IMR-90 (cell line): ENCODE data around the gene JPH4. TPM values are rescaled to one million over a fixed set of nuclear protein-coding genes. Genes with fewer than 3 reads are reported as not detected.

Experiments
- ATAC-seq: fragments of 200-7000 bp; cut with Tn5 transposase; 2 replicates; pipeline ENCODE4 v1.9.1; 2020; ENCODE audit warnings: low read depth, mild to moderate bottlenecking, moderate library complexity
- BruUV-seq: library from RNA; stranded (reverse); fragments of 400-500 nt; replicated peaks from 2 replicates; lab custom pipeline; 2021; lab: Mats Ljungman, UMichigan
- CTCF ChIA-PET: fragments of 300-600 bp; formaldehyde crosslinking; extraction: SDS; loops from one replicate; lab custom pipeline; 2021; ENCODE audit warnings: antibody characterized with exemption; lab: Yijun Ruan, JAX
- POLR2A ChIA-PET: fragments of 300-600 bp; sonication (Branson Sonifier 250); formaldehyde crosslinking; loops from one replicate; lab custom pipeline; 2022; ENCODE audit warnings: antibody characterized with exemption; ENCODE audit not compliant: unreplicated experiment; lab: Charles Lee
- DNase-seq: peaks from one replicate; pipeline ENCODE4 v3.0.0; 2013
- H2AFZ ChIP-seq: replicated peaks from 2 replicates; pipeline ENCODE3; 2013; ENCODE audit warnings: low read length, mild to moderate bottlenecking; ENCODE audit not compliant: poor library complexity
- H2AK5ac ChIP-seq: 2 replicates; pipeline ENCODE4 v1.6.1; 2013; ENCODE audit warnings: low read depth, low read length, inconsistent platforms
- H2AK9ac ChIP-seq: replicated peaks from 2 replicates; pipeline ENCODE3; 2013; ENCODE audit warnings: mild to moderate bottlenecking, low read depth, low read length, moderate library complexity; ENCODE audit not compliant: poor library complexity
- H2BK120ac ChIP-seq: 2 replicates; pipeline ENCODE4 v1.6.1; 2013; ENCODE audit warnings: low read depth, low read length, inconsistent platforms
- H2BK15ac ChIP-seq: 3 replicates; pipeline ENCODE4 v1.6.1; 2013; ENCODE audit warnings: low read depth, low read length, inconsistent platforms
- H2BK20ac ChIP-seq: 2 replicates; pipeline ENCODE4 v1.6.1; 2013; ENCODE audit warnings: low read depth, mild to moderate bottlenecking, inconsistent platforms, low read length, moderate library complexity
- H2BK5ac ChIP-seq: 2 replicates; pipeline ENCODE4 v1.6.1; 2013; ENCODE audit warnings: mild to moderate bottlenecking, low read depth, low read length, inconsistent platforms; ENCODE audit not compliant: poor library complexity, severe bottlenecking
- H3K14ac ChIP-seq: replicated peaks from 2 replicates; pipeline ENCODE4 v1.6.1; 2013; ENCODE audit warnings: low read depth, low read length, inconsistent platforms
- H3K18ac ChIP-seq: 2 replicates; pipeline ENCODE4 v1.6.1; 2013; ENCODE audit warnings: low read depth, low read length, control low read depth
- H3K23ac ChIP-seq: 2 replicates; pipeline ENCODE4 v1.6.1; 2013; ENCODE audit warnings: low read depth, low read length, inconsistent platforms
- H3K27ac ChIP-seq: 2 replicates; pipeline ENCODE4 v1.5.1; 2013; ENCODE audit warnings: mild to moderate bottlenecking, control low read depth, low read length; ENCODE audit not compliant: insufficient read depth
- H3K27me3 ChIP-seq: 2 replicates; pipeline ENCODE4 v1.6.1; 2013; ENCODE audit warnings: low read length; ENCODE audit not compliant: control insufficient read depth, insufficient read depth
- H3K36me3 ChIP-seq: 2 replicates; pipeline ENCODE4 v1.6.1; 2013; ENCODE audit warnings: low read length, mixed read lengths; ENCODE audit not compliant: control insufficient read depth, insufficient read depth
- H3K4ac ChIP-seq: 2 replicates; pipeline ENCODE4 v1.6.1; 2013; ENCODE audit warnings: low read depth, low read length, inconsistent platforms
- H3K4me1 ChIP-seq: 2 replicates; pipeline ENCODE4 v1.6.1; 2013; ENCODE audit warnings: low read length, mixed read lengths; ENCODE audit not compliant: control insufficient read depth, insufficient read depth
- H3K4me2 ChIP-seq: 2 replicates; pipeline ENCODE4 v1.6.1; 2013; ENCODE audit warnings: low read depth, mild to moderate bottlenecking, control low read depth, low read length, moderate library complexity
- H3K4me3 ChIP-seq: 2 replicates; pipeline ENCODE4 v1.5.1; 2013; ENCODE audit warnings: low read depth, mild to moderate bottlenecking, control low read depth, low read length, moderate library complexity; ENCODE audit not compliant: insufficient read depth
- H3K56ac ChIP-seq: 2 replicates; pipeline ENCODE4 v1.6.1; 2013; ENCODE audit warnings: low read length, inconsistent platforms; ENCODE audit not compliant: insufficient read depth; ENCODE audit errors: extremely low read depth
- H3K79me1 ChIP-seq, 2 experiments: 2 replicates each; pipeline ENCODE4 v1.6.1; 2013; ENCODE audit warnings: low read length in 2 of 2, inconsistent platforms in 1 of 2, low read depth in 1 of 2
- H3K9ac ChIP-seq: 2 replicates; pipeline ENCODE4 v1.6.1; 2013; ENCODE audit warnings: low read depth, low read length, control low read depth
- H3K9me1 ChIP-seq: 2 replicates; pipeline ENCODE4 v1.6.1; 2013; ENCODE audit warnings: low read length, inconsistent platforms; ENCODE audit not compliant: insufficient read depth
- H3K9me3 ChIP-seq: 2 replicates; pipeline ENCODE4 v1.6.1; 2013; ENCODE audit warnings: low read length; ENCODE audit not compliant: control insufficient read depth, insufficient read depth
- H4K20me1 ChIP-seq: 2 replicates; pipeline ENCODE4 v1.6.1; 2013; ENCODE audit warnings: low read length, inconsistent platforms; ENCODE audit not compliant: insufficient read depth
- H4K5ac ChIP-seq: 2 replicates; pipeline ENCODE4 v1.6.1; 2013; ENCODE audit warnings: mild to moderate bottlenecking, low read depth, low read length, control low read depth
- H4K8ac ChIP-seq, 2 experiments: 2 replicates each; pipeline ENCODE4 v1.6.1; 2013; ENCODE audit warnings: low read depth in 2 of 2, low read length in 2 of 2, control low read depth in 1 of 2, inconsistent platforms in 1 of 2
- H4K91ac ChIP-seq: 2 replicates; pipeline ENCODE4 v1.6.1; 2013; ENCODE audit warnings: low read depth, low read length, inconsistent platforms; ENCODE audit not compliant: insufficient read depth
- BHLHE40 ChIP-seq: fragments of 150-350 bp; IDR thresholded peaks from 2 replicates; pipeline ENCODE4 v1.6.1; 2016; ENCODE audit warnings: mild to moderate bottlenecking, low read depth, low read length
- CEBPB ChIP-seq: IDR thresholded peaks from 2 replicates; pipeline ENCODE4 v1.6.1; 2012; ENCODE audit warnings: low read depth, low read length, improper control_type of control experiment
- CHD1 ChIP-seq: IDR thresholded peaks from 2 replicates; pipeline ENCODE4 v1.6.1; 2012; ENCODE audit warnings: low read depth, low read length, improper control_type of control experiment
- CTCF ChIP-seq: conservative IDR thresholded peaks from 2 replicates; pipeline ENCODE4 v1.5.1; 2012; ENCODE audit warnings: mild to moderate bottlenecking, low read depth, low read length, improper control_type of control experiment
- ELK1 ChIP-seq: fragments of 150-350 bp; IDR thresholded peaks from 2 replicates; pipeline ENCODE4 v1.6.1; 2016; ENCODE audit warnings: low read depth, mild to moderate bottlenecking, low read length, moderate library complexity, borderline replicate concordance
- FOS ChIP-seq: fragments of 150-350 bp; IDR thresholded peaks from 2 replicates; pipeline ENCODE4 v1.6.1; 2016; ENCODE audit warnings: low read depth, low read length
- MAFK ChIP-seq: IDR thresholded peaks from 2 replicates; pipeline ENCODE4 v1.6.1; 2012; ENCODE audit warnings: low read depth, low read length, improper control_type of control experiment
- MAZ ChIP-seq: IDR thresholded peaks from 2 replicates; pipeline ENCODE4 v1.6.1; 2012; ENCODE audit warnings: low read depth, mild to moderate bottlenecking, low read length, improper control_type of control experiment, moderate library complexity, borderline replicate concordance
- MXI1 ChIP-seq: IDR thresholded peaks from 2 replicates; pipeline ENCODE4 v1.6.1; 2012; ENCODE audit warnings: low read depth, mild to moderate bottlenecking, low read length, moderate library complexity, borderline replicate concordance
- NFE2L2 ChIP-seq: fragments of 150-350 bp; IDR thresholded peaks from 2 replicates; pipeline ENCODE4 v1.6.1; 2016; ENCODE audit warnings: low read depth, mild to moderate bottlenecking, low read length
- POLR2A ChIP-seq: IDR thresholded peaks from 2 replicates; pipeline ENCODE4 v1.6.1; 2012; ENCODE audit warnings: mild to moderate bottlenecking, low read depth, low read length
- RAD21 ChIP-seq: IDR thresholded peaks from 2 replicates; pipeline ENCODE4 v1.6.1; 2012; ENCODE audit warnings: low read length, improper control_type of control experiment
- RCOR1 ChIP-seq: IDR thresholded peaks from 2 replicates; pipeline ENCODE4 v1.6.1; 2012; ENCODE audit warnings: mild to moderate bottlenecking, low read length, improper control_type of control experiment; ENCODE audit not compliant: insufficient replicate concordance
- RFX5 ChIP-seq: IDR thresholded peaks from 2 replicates; pipeline ENCODE4 v1.8.0; 2012; ENCODE audit warnings: low read depth, mild to moderate bottlenecking, low read length, moderate library complexity
- SMC3 ChIP-seq: fragments of 150-350 bp; IDR thresholded peaks from 2 replicates; pipeline ENCODE4 v1.6.1; 2016; ENCODE audit warnings: low read depth, mild to moderate bottlenecking, antibody characterized with exemption, low read length, moderate library complexity
- USF2 ChIP-seq: fragments of 150-350 bp; IDR thresholded peaks from 2 replicates; pipeline ENCODE4 v1.6.1; 2017; ENCODE audit warnings: mild to moderate bottlenecking, antibody characterized with exemption, low read length, low read depth
- WGBS, 2 experiments: methylation state at CpG; one replicate each; pipeline versions ENCODE4 v1.1.5 to v1.1.7; 2013; ENCODE audit warnings: missing lambda C conversion rate in 2 of 2; ENCODE audit not compliant: insufficient read length in 1 of 2; ENCODE audit errors: extremely low coverage in 2 of 2; 5-methylcytosine and 5-hydroxymethylcytosine counted together
- dilution Hi-C: fragments of 300-500 bp; cut with HindIII; formaldehyde crosslinking; loops from one replicate; pipeline ENCODE4 v1.14.3; 2018; ENCODE audit warnings: low sequenced_read_pairs; ENCODE audit not compliant: unreplicated experiment
- in situ Hi-C: fragments of 300-500 bp; cut with MboI; formaldehyde crosslinking; loops from 3 replicates; pipeline ENCODE4 v1.14.3; 2019; ENCODE audit warnings: low sequenced_read_pairs, inconsistent platforms, mixed read lengths
- intact Hi-C: fragments of 100-400 bp; cut with micrococcal nuclease; formaldehyde crosslinking; loops from 2 replicates; pipeline ENCODE4 v1.10.0; 2022
- polyA plus RNA-seq, 3 experiments: library from polyadenylated mRNA; depleted of rRNA; stranded (reverse); fragments of >200 nt; gene quantifications; 2 replicates each; pipeline ENCODE4 v1.2.3, GENCODE V29; 2012; ENCODE audit warnings: low replicate concordance in 1 of 3
- total RNA-seq: library from RNA; depleted of rRNA; stranded (reverse); fragments of >200 nt; gene quantifications from 2 replicates; pipeline ENCODE4 v1.2.3, GENCODE V29; 2012

JPH4 gene
- total and polyA plus RNA-seq, 2 of the 4 experiments (the other 2 are of a cell fraction) = not detected

GRCh38 chr14:23610090-23610814 lies 31.7 kb upstream of the JPH4 start:
- no peak overlapping the region for H2BK120ac ChIP-seq
- no peak overlapping the region for H3K4me2 ChIP-seq
- no TSS peak for BruUV-seq
- no CpG with 5 or more reads among the region's 2 CpGs for WGBS, 2 experiments
- H2AK9ac ChIP-seq = no peak overlapping the region
- H4K5ac ChIP-seq = no peak overlapping the region
- H3K23ac ChIP-seq = no peak overlapping the region
- H3K4me1 ChIP-seq = no peaks in the 10 kb centered on the region
- POLR2A ChIA-PET = no interaction called here
- no peak overlapping the region for H3K27ac ChIP-seq
- no peak for ATAC-seq
- no peak for DNase-seq
- no peak overlapping the region for H3K18ac ChIP-seq
- H4K8ac ChIP-seq = no peak overlapping the region
- no peak overlapping the region for H3K56ac ChIP-seq
- no peaks in the 10 kb centered on the region for H3K9me3 ChIP-seq
- in situ Hi-C loops (no loop called here), intact Hi-C loops (no loop called here), dilution Hi-C loops (no loop called here)
- H3K9me1 ChIP-seq = no peaks in the 10 kb centered on the region
- no peak overlapping the region for H3K4ac ChIP-seq
- CTCF ChIA-PET = no interaction called here
- H3K27me3 ChIP-seq = peaks cover 5% of the 10 kb centered on the region
- H2BK15ac ChIP-seq = no peak overlapping the region
- no peak overlapping the region for H2AK5ac ChIP-seq
- TF ChIP-seq USF2 (no peak), ELK1 (no peak), MAZ (no peak), RCOR1 (no peak), RAD21 (no peak), POLR2A (no peak), NFE2L2 (no peak), SMC3 (no peak), MXI1 (no peak), MAFK (no peak), RFX5 (no peak), CTCF (no peak), CEBPB (no peak), FOS (no peak), BHLHE40 (no peak), CHD1 (no peak)
- no peak overlapping the region for H3K9ac ChIP-seq
- no peak overlapping the region for H3K4me3 ChIP-seq
- H4K20me1 ChIP-seq = no peaks in the 10 kb centered on the region
- no peaks in the 10 kb centered on the region for H3K79me1 ChIP-seq
- no peak overlapping the region for H2AFZ ChIP-seq
- no peak overlapping the region for H2BK20ac ChIP-seq
- no peaks in the 10 kb centered on the region for H3K36me3 ChIP-seq
- no peak overlapping the region for H3K14ac ChIP-seq
- H4K91ac ChIP-seq = no peak overlapping the region
- H2BK5ac ChIP-seq = no peak overlapping the region
